K562 (cell line): ENCODE data around the gene JUND. TPM values are rescaled to one million over a fixed set of nuclear protein-coding genes. Genes with fewer than 3 reads are reported as not detected.
A peak's percentile ranks its signal among the peaks of the same experiment; 100 is the strongest.

Source experiments
- CBFA2T3 ChIP-seq: fragments of 450-650 bp; IDR thresholded peaks from 2 replicates; pipeline ENCODE4 v1.6.1; 2017
- E4F1 ChIP-seq: fragments of 250-450 bp; sonication (Bioruptor Pico); IDR thresholded peaks from 2 replicates; pipeline ENCODE4 v1.5.0; 2021; ENCODE audit warnings: mild to moderate bottlenecking, borderline replicate concordance
- FOXO4 ChIP-seq: fragments of 450-650 bp; formaldehyde crosslinking; IDR thresholded peaks from 2 replicates; pipeline ENCODE4 v1.4.0; 2020; ENCODE audit warnings: mild to moderate bottlenecking, moderate library complexity
- HMG20A ChIP-seq: fragments of 450-650 bp; formaldehyde crosslinking; conservative IDR thresholded peaks from 2 replicates; pipeline ENCODE4 v1.4.0; 2020; ENCODE audit warnings: mild to moderate bottlenecking, mixed read lengths
- PBX2 ChIP-seq, 2 experiments: IDR thresholded peaks in 1 of 2; conservative IDR thresholded peaks in 1 of 2; 2 replicates each; pipeline ENCODE4 v1.6.1; 2016; ENCODE audit warnings: low read depth in 2 of 2, mild to moderate bottlenecking in 1 of 2, missing compliant biosample characterization in 1 of 2, missing genetic modification characterization in 1 of 2, moderate library complexity in 1 of 2
- RCOR1 ChIP-seq, 2 experiments: IDR thresholded peaks; 2 replicates each; pipeline ENCODE4 v1.6.1; 2012; ENCODE audit warnings: low read depth in 2 of 2, low read length in 2 of 2, borderline replicate concordance in 1 of 2, improper control_type of control experiment in 1 of 2
- SMARCA4 ChIP-seq: fragments of 450-650 bp; IDR thresholded peaks from 2 replicates; pipeline ENCODE4 v1.6.1; 2016
- TARDBP ChIP-seq: fragments of 450-650 bp; IDR thresholded peaks from 2 replicates; pipeline ENCODE4 v1.6.1; 2016
- TEAD2 ChIP-seq: fragments of 450-650 bp; IDR thresholded peaks from 2 replicates; pipeline ENCODE4 v1.6.1; 2016; ENCODE audit warnings: missing genetic modification characterization, control low read depth, missing compliant biosample characterization
- ZBTB12 ChIP-seq: fragments of 250-450 bp; sonication (Bioruptor Pico); IDR thresholded peaks from 2 replicates; pipeline ENCODE4 v1.4.0; 2020
- ZBTB7A ChIP-seq: IDR thresholded peaks from 2 replicates; pipeline ENCODE4 v1.6.1; 2011; ENCODE audit warnings: low read depth, mild to moderate bottlenecking, low read length, moderate library complexity, borderline replicate concordance; ENCODE audit not compliant: control insufficient read depth
- ZC3H8 ChIP-seq: fragments of 450-650 bp; IDR thresholded peaks from 2 replicates; pipeline ENCODE4 v1.6.1; 2017
- polyA plus RNA-seq, 8 experiments: library from polyadenylated mRNA; depleted of rRNA in 4 of 8; stranded (reverse) in 5 of 8; unstranded in 3 of 8; fragments of >200 nt; fragmentation: Nextera tagmentation in 2 of 8; fragmentation: Illumina TruSeq in 1 of 8; extraction: Ambion mirVana in 2 of 8; extraction: Trizol in 1 of 8; gene quantifications; 2 replicates each; pipeline versions ENCODE4 v1.2.1 to v1.2.3, GENCODE V29; 2011 to 2014; ENCODE audit warnings: inconsistent platforms in 1 of 8, missing spikeins in 1 of 8
- total RNA-seq, 7 experiments: library from RNA; depleted of rRNA in 6 of 7; stranded (reverse); fragments of >200 nt in 6 of 7; fragmentation: Illumina TruSeq in 2 of 7; extraction: Trizol in 2 of 7; gene quantifications; 2 replicates each; pipeline versions ENCODE4 v1.2.1 to v1.2.3, GENCODE V29; 2011 to 2021; ENCODE audit warnings: low replicate concordance in 1 of 7
- TF ChIP-seq, protein P1 (sequence below): fragments of 250-450 bp; sonication (Bioruptor Pico); IDR thresholded peaks from 2 replicates; pipeline ENCODE4 v1.4.0; 2020; ENCODE audit warnings: mild to moderate bottlenecking
- TF ChIP-seq, protein P2 (sequence below): IDR thresholded peaks from 2 replicates; pipeline ENCODE4 v1.6.1; 2011; ENCODE audit warnings: borderline replicate concordance, low read depth, mild to moderate bottlenecking, moderate library complexity, low read length; ENCODE audit not compliant: insufficient read depth, poor library complexity, severe bottlenecking

JUND gene
- total and polyA plus RNA-seq, 9 of the 15 experiments (the other 6 are each of a cell fraction or from before 2014, with no cell fraction given) = 6.4 to 286 (median 42.3) TPM

DNA sequence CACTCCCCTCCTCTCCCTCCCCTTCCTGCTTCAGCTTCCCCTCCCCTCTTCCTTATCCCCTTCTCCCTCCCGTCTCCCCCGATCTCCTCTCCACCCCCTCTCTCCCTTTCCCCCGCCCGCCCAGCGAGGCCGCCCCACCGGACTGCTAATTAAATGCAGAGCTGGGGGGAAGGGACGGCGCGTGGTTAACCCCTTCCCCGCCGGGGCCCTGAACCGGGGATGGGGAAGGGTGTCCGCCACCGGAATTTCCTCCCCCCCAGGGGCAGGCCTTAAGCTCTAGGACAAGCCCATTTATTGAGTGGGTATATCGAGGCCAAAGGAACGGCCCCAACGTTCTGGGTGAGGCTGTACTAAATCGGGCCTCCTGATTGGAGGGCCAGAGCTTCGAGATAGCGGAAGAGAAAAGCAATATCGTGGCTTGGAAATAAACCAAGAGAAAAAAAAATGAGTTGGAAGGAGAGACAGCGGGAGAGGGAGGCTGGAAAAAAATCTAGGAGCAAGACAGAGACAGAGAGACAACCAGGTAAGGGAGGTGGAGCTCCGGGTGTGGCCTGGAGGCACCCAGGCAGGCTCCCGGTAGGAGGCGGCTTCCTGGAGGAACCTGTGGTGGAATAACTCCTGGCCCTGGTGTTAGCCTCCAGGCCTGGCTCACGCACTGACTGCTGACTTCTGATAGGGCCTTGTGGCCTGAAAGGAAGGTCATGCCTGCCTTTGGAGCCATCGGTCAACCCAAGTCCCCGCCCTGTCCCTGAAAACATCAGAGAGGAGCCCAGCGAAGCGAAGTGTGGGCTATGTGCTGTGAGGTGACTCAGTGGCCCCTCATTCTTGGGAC is 11.6 kb upstream of the JUND start (continued):
- TF ChIP-seq PBX2 (CRISPR knock-in tag; IDR thresholded peaks at IDR 0.05; ENCODE audit: low read depth) (no peak), PBX2 (tag; conservative IDR thresholded peaks at IDR 0.05; ENCODE audit: low read depth) (peak; percentile 62), FOXO4 (CRISPR knock-in tag) (no peak), HMG20A (CRISPR knock-in tag) (no peak), RCOR1 (IDR thresholded peaks at IDR 0.05; ENCODE audit: borderline replicate concordance in 1 of 2, low read depth in 2 of 2, low read length in 2 of 2) (peak in 1 of 2 experiments; percentile 63; a peak in 3 of 4 replicates), TARDBP (no peak), ZC3H8 (no peak), ZBTB7A (peak; percentile 74; the same call in 1 of the 2 replicates), SMARCA4 (peak; percentile 42), ZBTB12 (CRISPR knock-in tag) (no peak), CBFA2T3 (peak; percentile 61), E4F1 (CRISPR knock-in tag) (no peak), TEAD2 (tag) (peak; percentile 30; the same call in 1 of the 2 replicates)
- TF ChIP-seq, protein P1, sequence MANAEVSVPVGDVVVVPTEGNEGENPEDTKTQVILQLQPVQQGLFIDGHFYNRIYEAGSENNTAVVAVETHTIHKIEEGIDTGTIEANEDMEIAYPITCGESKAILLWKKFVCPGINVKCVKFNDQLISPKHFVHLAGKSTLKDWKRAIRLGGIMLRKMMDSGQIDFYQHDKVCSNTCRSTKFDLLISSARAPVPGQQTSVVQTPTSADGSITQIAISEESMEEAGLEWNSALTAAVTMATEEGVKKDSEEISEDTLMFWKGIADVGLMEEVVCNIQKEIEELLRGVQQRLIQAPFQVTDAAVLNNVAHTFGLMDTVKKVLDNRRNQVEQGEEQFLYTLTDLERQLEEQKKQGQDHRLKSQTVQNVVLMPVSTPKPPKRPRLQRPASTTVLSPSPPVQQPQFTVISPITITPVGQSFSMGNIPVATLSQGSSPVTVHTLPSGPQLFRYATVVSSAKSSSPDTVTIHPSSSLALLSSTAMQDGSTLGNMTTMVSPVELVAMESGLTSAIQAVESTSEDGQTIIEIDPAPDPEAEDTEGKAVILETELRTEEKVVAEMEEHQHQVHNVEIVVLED (CRISPR knock-in tag) = no peak
- TF ChIP-seq, protein P2, sequence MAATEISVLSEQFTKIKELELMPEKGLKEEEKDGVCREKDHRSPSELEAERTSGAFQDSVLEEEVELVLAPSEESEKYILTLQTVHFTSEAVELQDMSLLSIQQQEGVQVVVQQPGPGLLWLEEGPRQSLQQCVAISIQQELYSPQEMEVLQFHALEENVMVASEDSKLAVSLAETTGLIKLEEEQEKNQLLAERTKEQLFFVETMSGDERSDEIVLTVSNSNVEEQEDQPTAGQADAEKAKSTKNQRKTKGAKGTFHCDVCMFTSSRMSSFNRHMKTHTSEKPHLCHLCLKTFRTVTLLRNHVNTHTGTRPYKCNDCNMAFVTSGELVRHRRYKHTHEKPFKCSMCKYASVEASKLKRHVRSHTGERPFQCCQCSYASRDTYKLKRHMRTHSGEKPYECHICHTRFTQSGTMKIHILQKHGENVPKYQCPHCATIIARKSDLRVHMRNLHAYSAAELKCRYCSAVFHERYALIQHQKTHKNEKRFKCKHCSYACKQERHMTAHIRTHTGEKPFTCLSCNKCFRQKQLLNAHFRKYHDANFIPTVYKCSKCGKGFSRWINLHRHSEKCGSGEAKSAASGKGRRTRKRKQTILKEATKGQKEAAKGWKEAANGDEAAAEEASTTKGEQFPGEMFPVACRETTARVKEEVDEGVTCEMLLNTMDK = no peak
